IPS-18a (cell line): ENCODE results near the gene CRABP2.

Source experiments
- H3K27ac ChIP-seq: one replicate; pipeline ENCODE4 v1.5.1; 2013; ENCODE audit warnings: low read length
- H3K27me3 ChIP-seq: one replicate; pipeline ENCODE4 v1.6.1; 2013; ENCODE audit warnings: mild to moderate bottlenecking, low read length; ENCODE audit not compliant: control insufficient read depth, insufficient read depth
- H3K36me3 ChIP-seq: one replicate; pipeline ENCODE4 v1.6.1; 2013; ENCODE audit warnings: low read depth, low read length; ENCODE audit not compliant: control insufficient read depth
- H3K4me1 ChIP-seq: one replicate; pipeline ENCODE4 v1.6.1; 2013; ENCODE audit warnings: low read depth, low read length; ENCODE audit not compliant: control insufficient read depth
- H3K4me3 ChIP-seq: one replicate; pipeline ENCODE4 v1.5.1; 2013; ENCODE audit warnings: low read length
- H3K9ac ChIP-seq: one replicate; pipeline ENCODE4 v1.6.1; 2013; ENCODE audit warnings: mild to moderate bottlenecking, low read length, moderate library complexity
- H3K9me3 ChIP-seq: one replicate; pipeline ENCODE4 v1.6.1; 2013; ENCODE audit warnings: low read depth, low read length; ENCODE audit not compliant: control insufficient read depth

The CRABP2 gene

GRCh38 chr1:156670359-156670758 lies 35.0 kb downstream of the CRABP2 start:
- no peaks in the 10 kb centered on the region for H3K27me3 ChIP-seq
- peaks cover 24% of the 10 kb centered on the region for H3K36me3 ChIP-seq
- H3K9ac ChIP-seq: no peak overlapping the region
- H3K4me3 ChIP-seq: no peak overlapping the region
- H3K9me3 ChIP-seq: no peaks in the 10 kb centered on the region
- H3K27ac ChIP-seq: no peak overlapping the region
- peaks cover 56% of the 10 kb centered on the region for H3K4me1 ChIP-seq

GRCh38 chr1:156669794-156670193 lies 35.6 kb downstream of the CRABP2 start:
- Histone ChIP-seq H3K4me3 (no peak overlapping the region), H3K4me1 (peaks cover 54% of the 10 kb centered on the region), H3K27ac (no peak overlapping the region), H3K9me3 (no peaks in the 10 kb centered on the region), H3K27me3 (no peaks in the 10 kb centered on the region), H3K9ac (no peak overlapping the region), H3K36me3 (peaks cover 18% of the 10 kb centered on the region)

GRCh38 chr1:156668801-156669637 lies 36.4 kb downstream of the CRABP2 start:
- no peaks in the 10 kb centered on the region for H3K27me3 ChIP-seq
- no peak overlapping the region for H3K9ac ChIP-seq
- H3K4me3 ChIP-seq: no peak overlapping the region
- H3K4me1 ChIP-seq: peaks cover 54% of the 10 kb centered on the region
- H3K36me3 ChIP-seq: peaks cover 17% of the 10 kb centered on the region
- no peaks in the 10 kb centered on the region for H3K9me3 ChIP-seq
- H3K27ac ChIP-seq: no peak overlapping the region

DNA sequence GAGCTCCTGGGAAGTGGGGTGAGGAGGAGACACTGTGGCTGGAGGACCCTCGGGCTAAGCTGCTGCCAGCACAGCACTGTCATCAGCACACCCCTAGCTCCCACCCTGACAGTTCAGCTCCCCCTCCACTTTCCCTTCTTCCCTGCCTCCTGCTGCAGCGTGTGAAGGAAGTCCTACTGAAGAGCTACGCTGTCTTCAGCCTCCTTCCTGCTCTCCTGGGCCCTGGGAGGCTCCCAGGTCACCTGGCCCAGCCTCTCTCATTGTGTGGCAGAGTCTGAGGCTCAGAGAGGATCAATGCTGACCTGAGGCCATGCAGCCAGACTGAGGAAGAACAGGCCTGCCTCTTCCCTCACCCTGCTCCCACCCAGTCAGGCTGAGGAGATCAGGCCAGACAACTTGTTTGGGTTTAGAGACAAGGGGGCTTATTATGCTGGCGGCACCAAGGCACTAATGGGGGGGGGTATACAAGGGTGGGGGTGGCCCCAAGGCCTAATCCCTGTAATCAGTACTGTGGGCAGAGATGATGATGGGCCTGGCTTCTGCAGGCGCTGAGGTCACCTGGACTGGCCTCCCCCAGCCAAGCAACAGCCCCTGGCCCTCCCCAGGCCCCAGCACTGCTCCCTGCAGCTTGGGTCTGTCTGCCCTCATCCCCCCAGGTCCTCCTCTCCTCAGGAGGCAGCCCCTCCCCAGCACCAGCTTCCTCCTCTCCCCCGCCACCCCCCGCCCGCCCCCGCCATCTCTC lies 37.2 kb downstream of the CRABP2 start:
- Histone ChIP-seq H3K36me3 (peaks cover 17% of the 10 kb centered on the region), H3K4me1 (peaks cover 56% of the 10 kb centered on the region), H3K27ac (no peak overlapping the region), H3K4me3 (no peak overlapping the region), H3K27me3 (no peaks in the 10 kb centered on the region), H3K9me3 (no peaks in the 10 kb centered on the region), H3K9ac (no peak overlapping the region)

- Histone ChIP-seq H3K27me3 (no peaks in the 10 kb centered on the region), H3K4me1 (peaks cover 56% of the 10 kb centered on the region), H3K27ac (no peak overlapping the region), H3K9me3 (no peaks in the 10 kb centered on the region), H3K36me3 (peaks cover 16% of the 10 kb centered on the region), H3K4me3 (no peak overlapping the region), H3K9ac (no peak overlapping the region)
These were observed 37.8 kb downstream of the CRABP2 start for GRCh38 chr1:156667610-156667967.

DNA sequence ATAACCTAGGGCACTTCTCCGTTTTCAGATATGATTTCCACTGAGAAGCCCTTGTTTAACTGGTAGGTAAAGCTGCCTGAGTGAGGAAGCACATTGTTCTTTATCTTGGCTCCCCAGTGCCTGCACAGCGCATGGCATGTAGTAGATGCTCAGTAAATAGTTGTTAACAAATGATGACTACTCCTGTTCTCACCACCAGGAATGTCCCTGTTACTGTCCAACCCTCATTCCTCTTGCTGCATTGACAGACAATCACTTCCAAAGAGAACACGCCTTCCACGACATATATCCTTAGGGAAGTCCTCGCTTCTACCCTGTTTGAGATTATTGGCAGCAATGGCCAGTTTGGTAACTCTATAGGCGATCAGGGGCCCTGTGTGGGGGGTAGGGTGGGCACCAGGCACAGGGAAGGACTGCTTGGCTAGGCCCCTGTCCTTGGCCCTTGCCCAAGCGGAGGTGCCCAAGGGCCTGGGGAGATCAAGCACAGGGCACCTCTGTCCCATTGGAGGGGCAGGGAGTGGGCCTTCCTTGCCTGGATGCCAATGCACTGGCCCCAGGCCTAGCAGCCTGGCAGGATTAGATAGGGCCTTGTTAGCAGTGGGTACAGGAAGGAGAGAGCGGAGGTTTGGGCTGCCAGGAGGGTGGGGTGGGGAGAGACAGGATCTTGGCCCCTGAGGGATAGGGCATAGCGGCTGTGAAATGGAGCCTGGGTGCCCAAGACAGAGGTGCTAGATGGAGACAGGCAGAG lies 38.3 kb downstream of the CRABP2 start:
- H3K27ac ChIP-seq: no peak overlapping the region
- no peaks in the 10 kb centered on the region for H3K9me3 ChIP-seq
- no peak overlapping the region for H3K9ac ChIP-seq
- H3K4me1 ChIP-seq: peaks cover 58% of the 10 kb centered on the region
- no peak overlapping the region for H3K4me3 ChIP-seq
- H3K27me3 ChIP-seq: no peaks in the 10 kb centered on the region
- H3K36me3 ChIP-seq: peaks cover 10% of the 10 kb centered on the region

GRCh38 chr1:156665539-156665938 lies 39.8 kb downstream of the CRABP2 start:
- no peaks in the 10 kb centered on the region for H3K27me3 ChIP-seq
- H3K9me3 ChIP-seq: no peaks in the 10 kb centered on the region
- H3K4me3 ChIP-seq: no peak overlapping the region
- H3K4me1 ChIP-seq: peaks cover 67% of the 10 kb centered on the region
- no peaks in the 10 kb centered on the region for H3K36me3 ChIP-seq
- no peak overlapping the region for H3K27ac ChIP-seq
- H3K9ac ChIP-seq: peak overlapping the region; percentile 21

GRCh38 chr1:156664767-156665411 lies 40.5 kb downstream of the CRABP2 start:
- Histone ChIP-seq H3K27me3 (no peaks in the 10 kb centered on the region), H3K9me3 (no peaks in the 10 kb centered on the region), H3K36me3 (no peaks in the 10 kb centered on the region), H3K9ac (peak overlapping the region; percentile 29), H3K27ac (no peak overlapping the region), H3K4me3 (no peak overlapping the region), H3K4me1 (peaks cover 71% of the 10 kb centered on the region)

- peak overlapping the region; percentile 29 for H3K9ac ChIP-seq
- H3K36me3 ChIP-seq: no peaks in the 10 kb centered on the region
- no peak overlapping the region for H3K4me3 ChIP-seq
- no peaks in the 10 kb centered on the region for H3K9me3 ChIP-seq
- H3K27ac ChIP-seq: no peak overlapping the region
- H3K4me1 ChIP-seq: peaks cover 69% of the 10 kb centered on the region
- H3K27me3 ChIP-seq: peaks cover 6% of the 10 kb centered on the region
These were observed 41.2 kb downstream of the CRABP2 start for GRCh38 chr1:156664046-156664766.

GRCh38 chr1:156663178-156663577 lies 42.2 kb downstream of the CRABP2 start:
- Histone ChIP-seq H3K36me3 (no peaks in the 10 kb centered on the region), H3K4me3 (no peak overlapping the region), H3K27ac (no peak overlapping the region), H3K9ac (no peak overlapping the region), H3K27me3 (peaks cover 16% of the 10 kb centered on the region), H3K4me1 (peaks cover 62% of the 10 kb centered on the region), H3K9me3 (no peaks in the 10 kb centered on the region)

GRCh38 chr1:156662800-156663055 lies 42.7 kb downstream of the CRABP2 start:
- Histone ChIP-seq H3K27me3 (peaks cover 21% of the 10 kb centered on the region), H3K4me1 (peaks cover 57% of the 10 kb centered on the region), H3K9me3 (no peaks in the 10 kb centered on the region), H3K36me3 (no peaks in the 10 kb centered on the region), H3K9ac (no peak overlapping the region), H3K4me3 (no peak overlapping the region), H3K27ac (no peak overlapping the region)
